ENCODE measurements around the gene ARHGAP36. TPM values are rescaled to one million over a fixed set of nuclear protein-coding genes. Genes with fewer than 3 reads are reported as not detected.

ARHGAP36 gene, protein sequence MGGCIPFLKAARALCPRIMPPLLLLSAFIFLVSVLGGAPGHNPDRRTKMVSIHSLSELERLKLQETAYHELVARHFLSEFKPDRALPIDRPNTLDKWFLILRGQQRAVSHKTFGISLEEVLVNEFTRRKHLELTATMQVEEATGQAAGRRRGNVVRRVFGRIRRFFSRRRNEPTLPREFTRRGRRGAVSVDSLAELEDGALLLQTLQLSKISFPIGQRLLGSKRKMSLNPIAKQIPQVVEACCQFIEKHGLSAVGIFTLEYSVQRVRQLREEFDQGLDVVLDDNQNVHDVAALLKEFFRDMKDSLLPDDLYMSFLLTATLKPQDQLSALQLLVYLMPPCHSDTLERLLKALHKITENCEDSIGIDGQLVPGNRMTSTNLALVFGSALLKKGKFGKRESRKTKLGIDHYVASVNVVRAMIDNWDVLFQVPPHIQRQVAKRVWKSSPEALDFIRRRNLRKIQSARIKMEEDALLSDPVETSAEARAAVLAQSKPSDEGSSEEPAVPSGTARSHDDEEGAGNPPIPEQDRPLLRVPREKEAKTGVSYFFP
- total RNA-seq (not detected in 2 replicates), polyA plus RNA-seq (not detected in 2 replicates), polyA minus RNA-seq (not detected in 2 replicates), Bru-seq, nascent RNA (percentile 3 among the genes with signal in this experiment), BruChase-seq, experiment 1, labeled RNA remaining after a 6-hour chase (not detected), BruChase-seq, experiment 2, labeled RNA remaining after a 2-hour chase (not detected)
- polyA plus RNA-seq (2011; cell fraction: cytosol; rRNA removed) = not detected in 2 replicates
- polyA plus RNA-seq (2011; cell fraction: nucleus; rRNA removed) = not detected in 2 replicates
- not detected in 2 replicates for polyA plus RNA-seq (2012)
- not detected for polyA minus RNA-seq (2011; cell fraction: cytosol; rRNA and poly(A)+ RNA removed)
- polyA minus RNA-seq (2011; cell fraction: nucleus; rRNA and poly(A)+ RNA removed) = not detected in 2 replicates
- long read RNA-seq = 0 reads

DNA sequence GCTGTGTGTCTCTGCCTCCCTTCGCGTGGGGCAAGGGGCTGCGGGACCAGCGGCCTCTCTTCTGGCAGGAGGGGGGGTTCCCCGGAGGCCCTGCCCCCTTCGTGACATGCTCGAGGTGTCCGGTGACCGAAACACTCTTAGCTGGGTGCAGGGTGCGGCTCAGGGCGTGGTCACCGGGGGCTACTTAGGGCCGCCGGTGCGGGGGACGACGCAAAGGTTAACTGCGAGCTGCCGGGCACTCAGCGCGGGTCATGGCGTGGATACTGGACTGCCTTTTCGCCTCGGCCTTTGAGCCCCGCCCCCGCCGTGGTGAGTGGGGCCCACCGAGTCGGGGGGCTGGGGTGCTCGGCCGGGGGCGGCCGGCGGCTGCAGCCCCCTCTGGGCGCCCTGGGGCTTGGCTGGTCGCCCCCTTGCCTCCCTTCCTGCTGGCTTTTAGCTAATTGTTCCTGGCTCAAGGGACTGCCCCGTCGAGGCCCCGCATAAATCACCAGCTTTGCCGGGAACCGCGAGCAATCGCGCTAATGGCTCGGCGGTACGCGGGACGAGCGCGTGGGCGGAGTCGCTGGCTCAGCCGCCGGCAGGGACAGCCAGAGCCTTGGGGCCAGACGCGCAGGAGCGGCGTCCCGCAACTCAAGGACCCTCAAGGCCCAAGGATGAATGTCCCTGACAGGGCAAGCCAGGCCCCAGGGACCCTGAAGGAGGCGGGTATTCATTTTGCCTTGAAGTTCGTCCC lies at the start of gene ARHGAP36:
Gene ARHGAP36 (plus strand): TSS at position 211 of the 733 bp plus-strand sequence. CDS start 23,320 bp downstream, outside the sequence.
- ChIA-PET CTCF (interaction anchor here (1.0 kb wide), 1 partner anchor 10 kb away, joined by 4 read pairs; no protein-coding TSS in a partner anchor), POLR2A (no interaction called here)
- no peaks in the 10 kb centered on the region for H3K9me1 ChIP-seq (replicated peaks; ENCODE audit: control insufficient read depth, extremely low read depth, insufficient read depth, low read length)
- H3K9ac ChIP-seq (replicated peaks; ENCODE audit: extremely low read depth, insufficient read depth, low read length) = no peak within 1 kb of the TSS
- dilution Hi-C loops (cut with MboI; ENCODE audit: extremely low pct_ligation_motif_present, low sequenced_read_pairs) (no loop called here), intact Hi-C loops (cut with micrococcal nuclease) (no loop called here)
- no peaks in the 10 kb centered on the region for H3K27me3 ChIP-seq (ENCODE audit: control insufficient read depth in 2 of 2, insufficient read depth in 2 of 2, low read length in 2 of 2)
- no peaks in the 10 kb centered on the region for H3K4me1 ChIP-seq (ENCODE audit: control insufficient read depth, extremely low read depth, insufficient read depth, low read length)
- no peaks in the 10 kb centered on the region for H3K79me2 ChIP-seq (ENCODE audit: control insufficient read depth, insufficient read depth, low read length)
- no peaks in the 10 kb centered on the region for H3K36me3 ChIP-seq (ENCODE audit: control insufficient read depth in 2 of 2, extremely low read depth in 1 of 2, insufficient read depth in 2 of 2, low read length in 2 of 2)
- no peak within 1 kb of the TSS for H3K27ac ChIP-seq (ENCODE audit: insufficient read depth, low read depth, low read length)
- H3K9me3 ChIP-seq (replicated peaks; ENCODE audit: control insufficient read depth, insufficient read depth, low read length) = no peaks in the 10 kb centered on the region
- H2AFZ ChIP-seq (ENCODE audit: low read depth, low read length) = no peak within 1 kb of the TSS
- no peaks in the 10 kb centered on the region for H4K20me1 ChIP-seq (replicated peaks; ENCODE audit: control insufficient read depth, extremely low read depth, insufficient read depth, low read length)
- FAIRE-seq = no peak
- H3K4me2 ChIP-seq (ENCODE audit: insufficient read depth, low read length) = no peak within 1 kb of the TSS
- BruUV-seq (replicated peaks) = no TSS peak
- no peak for DNase-seq (ENCODE audit: low read depth, low spot score)
- H3K4me3 ChIP-seq (replicated peaks in 1 of 3; ENCODE audit: insufficient read depth in 1 of 3, low read depth in 1 of 3, low read length in 3 of 3) = no peak within 1 kb of the TSS
- TF ChIP-seq POLR2AphosphoS5 (IDR thresholded peaks at IDR 0.05; ENCODE audit: insufficient read depth, low read depth, low read length) = no peak
- TF ChIP-seq JUN (IDR thresholded peaks at IDR 0.05; ENCODE audit: borderline replicate concordance, insufficient read depth, insufficient read length, low read depth) = no peak
- TF ChIP-seq, protein P1, sequence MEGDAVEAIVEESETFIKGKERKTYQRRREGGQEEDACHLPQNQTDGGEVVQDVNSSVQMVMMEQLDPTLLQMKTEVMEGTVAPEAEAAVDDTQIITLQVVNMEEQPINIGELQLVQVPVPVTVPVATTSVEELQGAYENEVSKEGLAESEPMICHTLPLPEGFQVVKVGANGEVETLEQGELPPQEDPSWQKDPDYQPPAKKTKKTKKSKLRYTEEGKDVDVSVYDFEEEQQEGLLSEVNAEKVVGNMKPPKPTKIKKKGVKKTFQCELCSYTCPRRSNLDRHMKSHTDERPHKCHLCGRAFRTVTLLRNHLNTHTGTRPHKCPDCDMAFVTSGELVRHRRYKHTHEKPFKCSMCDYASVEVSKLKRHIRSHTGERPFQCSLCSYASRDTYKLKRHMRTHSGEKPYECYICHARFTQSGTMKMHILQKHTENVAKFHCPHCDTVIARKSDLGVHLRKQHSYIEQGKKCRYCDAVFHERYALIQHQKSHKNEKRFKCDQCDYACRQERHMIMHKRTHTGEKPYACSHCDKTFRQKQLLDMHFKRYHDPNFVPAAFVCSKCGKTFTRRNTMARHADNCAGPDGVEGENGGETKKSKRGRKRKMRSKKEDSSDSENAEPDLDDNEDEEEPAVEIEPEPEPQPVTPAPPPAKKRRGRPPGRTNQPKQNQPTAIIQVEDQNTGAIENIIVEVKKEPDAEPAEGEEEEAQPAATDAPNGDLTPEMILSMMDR (IDR thresholded peaks at IDR 0.05; ENCODE audit: extremely low read depth in 1 of 2, insufficient read depth in 1 of 2, low read depth in 1 of 2, low read length in 2 of 2) = no peak
- TF ChIP-seq, protein P2, sequence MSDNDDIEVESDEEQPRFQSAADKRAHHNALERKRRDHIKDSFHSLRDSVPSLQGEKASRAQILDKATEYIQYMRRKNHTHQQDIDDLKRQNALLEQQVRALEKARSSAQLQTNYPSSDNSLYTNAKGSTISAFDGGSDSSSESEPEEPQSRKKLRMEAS (IDR thresholded peaks at IDR 0.05; ENCODE audit: insufficient read depth, insufficient read length) = no peak
- no peak for TF ChIP-seq FOS (IDR thresholded peaks at IDR 0.05; ENCODE audit: borderline replicate concordance, insufficient read depth, low read length)
- TF ChIP-seq GATA2 (IDR thresholded peaks at IDR 0.05; ENCODE audit: insufficient read depth, insufficient read length, low read depth, low read length) = no peak
- TF ChIP-seq MYC (IDR thresholded peaks at IDR 0.05; ENCODE audit: low read depth, low read length) = no peak
- TF ChIP-seq EZH2 (IDR thresholded peaks at IDR 0.05; ENCODE audit: borderline replicate concordance, low read depth, low read length, severe bottlenecking) = no peak
- TF ChIP-seq POLR2A (IDR thresholded peaks at IDR 0.05; ENCODE audit: low read depth, low read length) = no peak

Data from endothelial cell of umbilical vein (primary cell).